HepG2 (cell line): Measurements from ENCODE around the gene PRKCSH. TPM values are rescaled to one million over a fixed set of nuclear protein-coding genes. Genes with fewer than 3 reads are reported as not detected.

Experiments
- ATAC-seq: fragments of 200-7000 bp; cut with Tn5 transposase; 3 replicates; pipeline ENCODE4 v1.9.1; 2020; ENCODE audit warnings: mild to moderate bottlenecking, moderate library complexity
- BruUV-seq: library from RNA; stranded (reverse); fragments of 400-500 nt; replicated peaks from 2 replicates; lab custom pipeline; 2021; lab: Mats Ljungman, UMichigan
- CTCF ChIA-PET: fragments of 300-600 bp; formaldehyde crosslinking; extraction: SDS; loops from one replicate; lab custom pipeline; 2021; ENCODE audit warnings: low total read pairs, inconsistent platforms, low intra/inter-chr PET ratio; lab: Yijun Ruan, JAX
- POLR2A ChIA-PET: fragments of 350-600 bp; sonication (Branson Sonifier 250); formaldehyde crosslinking; loops from one replicate; lab custom pipeline; 2020; ENCODE audit warnings: antibody characterized with exemption, inconsistent platforms; lab: Yijun Ruan, JAX
- DNase-seq: peaks from one replicate; pipeline ENCODE4 v3.0.0-alpha.2; 2015; ENCODE audit warnings: low spot score
- FAIRE-seq: peaks from 3 replicates; lab custom pipeline; 2011; peaks lifted over from hg19 to GRCh38; lab: Jason Lieb, UNC
- H2AFZ ChIP-seq: one replicate; pipeline ENCODE4 v1.6.1; 2011; ENCODE audit warnings: low read length, inconsistent platforms
- H3K27ac ChIP-seq: fragments of 300-600 bp; 3 replicates; pipeline ENCODE4 v1.8.0; 2011; ENCODE audit warnings: mixed run types, mild to moderate bottlenecking, mixed read lengths, low read length, inconsistent platforms; ENCODE audit not compliant: insufficient read depth; ENCODE audit errors: extremely low read length
- H3K27me3 ChIP-seq, 2 experiments: fragments of 200-600 bp in 1 of 2; 2 replicates in 1 of 2; 3 replicates in 1 of 2; pipeline versions ENCODE4 v1.6.0 to v1.8.0; 2011; ENCODE audit warnings: low read length in 2 of 2, mild to moderate bottlenecking in 2 of 2, moderate library complexity in 2 of 2, inconsistent platforms in 1 of 2; ENCODE audit not compliant: insufficient read depth in 2 of 2, control insufficient read depth in 1 of 2
- H3K36me3 ChIP-seq, 2 experiments: fragments of 200-600 bp in 1 of 2; replicated peaks in 1 of 2; 2 replicates in 1 of 2; 3 replicates in 1 of 2; pipeline versions ENCODE4 v1.5.1 to v1.8.0; 2011; ENCODE audit warnings: low read length in 2 of 2, inconsistent platforms in 1 of 2; ENCODE audit not compliant: insufficient read depth in 2 of 2, control insufficient read depth in 1 of 2
- H3K4me1 ChIP-seq: 2 replicates; pipeline ENCODE4 v1.5.1; 2012; ENCODE audit warnings: low read length, inconsistent platforms; ENCODE audit not compliant: insufficient read depth
- H3K4me2 ChIP-seq: 2 replicates; pipeline ENCODE4 v1.6.0; 2011; ENCODE audit warnings: low read depth, low read length, inconsistent platforms
- H3K4me3 ChIP-seq, 3 experiments: fragments of 200-600 bp in 1 of 3; sonication (generic), shearing (Covaris generic) in 1 of 3; replicated peaks in 1 of 3; 2 replicates each; pipeline ENCODE4 v1.5.1; 2011 to 2016; ENCODE audit warnings: low read length in 3 of 3, inconsistent platforms in 2 of 3, low read depth in 2 of 3, mild to moderate bottlenecking in 2 of 3, control low read depth in 1 of 3, mixed read lengths in 1 of 3; ENCODE audit not compliant: insufficient read depth in 1 of 3
- H3K79me2 ChIP-seq: one replicate; pipeline ENCODE4 v1.6.1; 2011; ENCODE audit warnings: low read length, inconsistent platforms; ENCODE audit not compliant: insufficient read depth
- H3K9ac ChIP-seq: 2 replicates; pipeline ENCODE4 v1.6.0; 2011; ENCODE audit warnings: mild to moderate bottlenecking, low read depth, low read length, inconsistent platforms; ENCODE audit not compliant: insufficient read depth
- H3K9me3 ChIP-seq: 2 replicates; pipeline ENCODE4 v1.5.1; 2012; ENCODE audit warnings: mild to moderate bottlenecking, low read length
- H4K20me1 ChIP-seq: 2 replicates; pipeline ENCODE4 v1.6.0; 2011; ENCODE audit warnings: inconsistent platforms, mild to moderate bottlenecking, low read length, moderate library complexity; ENCODE audit not compliant: insufficient read depth
- ATF1 ChIP-seq: IDR thresholded peaks from 2 replicates; pipeline ENCODE4 v1.6.1; 2016; ENCODE audit warnings: mild to moderate bottlenecking, control low read depth
- CENPBD1 ChIP-seq: sonication (generic); formaldehyde crosslinking; IDR thresholded peaks from 2 replicates; pipeline ENCODE4 v1.8.0; 2022; ENCODE audit warnings: missing genetic modification reagents, low read depth, mild to moderate bottlenecking, borderline replicate concordance
- FOXK1 ChIP-seq: sonication (generic); formaldehyde crosslinking; IDR thresholded peaks from 2 replicates; pipeline ENCODE4 v1.4.0; 2020; ENCODE audit warnings: low read depth, missing genetic modification reagents, borderline replicate concordance
- GABPA ChIP-seq, 2 experiments: IDR thresholded peaks; 2 replicates each; pipeline ENCODE4 v1.6.1; 2011 to 2016; ENCODE audit warnings: low read depth in 2 of 2, low read length in 1 of 2, missing biosample characterization in 1 of 2, missing genetic modification characterization in 1 of 2
- HDAC1 ChIP-seq: sonication (generic); formaldehyde crosslinking; IDR thresholded peaks from 2 replicates; pipeline ENCODE4 v1.5.1; 2020; ENCODE audit warnings: mild to moderate bottlenecking, missing genetic modification reagents
- HOXA5 ChIP-seq: sonication (generic); formaldehyde crosslinking; IDR thresholded peaks from 2 replicates; pipeline ENCODE4 v1.4.0; 2020; ENCODE audit warnings: missing genetic modification reagents
- KLF12 ChIP-seq: sonication (generic); formaldehyde crosslinking; IDR thresholded peaks from 2 replicates; pipeline ENCODE4 v1.4.0; 2020; ENCODE audit warnings: missing genetic modification reagents, borderline replicate concordance
- LBX2 ChIP-seq: sonication (generic); formaldehyde crosslinking; IDR thresholded peaks from 2 replicates; pipeline ENCODE4 v1.5.0; 2020; ENCODE audit warnings: missing genetic modification reagents, mild to moderate bottlenecking, borderline replicate concordance
- MIER3 ChIP-seq: IDR thresholded peaks from 2 replicates; pipeline ENCODE4 v1.6.1; 2016; ENCODE audit warnings: missing compliant biosample characterization, borderline replicate concordance
- MLLT10 ChIP-seq: sonication (generic); formaldehyde crosslinking; IDR thresholded peaks from 2 replicates; pipeline ENCODE4 v1.4.0; 2020; ENCODE audit warnings: missing genetic modification reagents
- NR2F6 ChIP-seq, 2 experiments: IDR thresholded peaks; 2 replicates each; pipeline ENCODE4 v1.6.1; 2016; ENCODE audit warnings: antibody characterized with exemption in 1 of 2, mild to moderate bottlenecking in 1 of 2
- PHB2 ChIP-seq: fragments of 450-650 bp; IDR thresholded peaks from 2 replicates; pipeline ENCODE4 v1.6.1; 2018; ENCODE audit not compliant: partially characterized antibody
- SMAD9 ChIP-seq: sonication (generic); formaldehyde crosslinking; IDR thresholded peaks from 2 replicates; pipeline ENCODE4 v1.5.1; 2020; ENCODE audit warnings: mild to moderate bottlenecking, missing genetic modification reagents
- SOX6 ChIP-seq, 2 experiments: fragments of 450-650 bp in 1 of 2; sonication (generic) in 1 of 2; formaldehyde crosslinking in 1 of 2; IDR thresholded peaks; 2 replicates each; pipeline versions ENCODE4 v1.4.0 to v1.6.1; 2017 to 2020; ENCODE audit warnings: antibody characterized with exemption in 1 of 2, mild to moderate bottlenecking in 1 of 2, missing genetic modification reagents in 1 of 2
- ZBTB38 ChIP-seq: sonication (generic); formaldehyde crosslinking; IDR thresholded peaks from 2 replicates; pipeline ENCODE4 v1.5.1; 2020; ENCODE audit warnings: mild to moderate bottlenecking, missing genetic modification reagents
- ZEB1 ChIP-seq: IDR thresholded peaks from 2 replicates; pipeline ENCODE4 v1.6.1; 2012; ENCODE audit warnings: mild to moderate bottlenecking, low read depth, inconsistent platforms; ENCODE audit not compliant: insufficient replicate concordance
- ZFP36L2 ChIP-seq: sonication (generic); formaldehyde crosslinking; IDR thresholded peaks from 2 replicates; pipeline ENCODE4 v1.4.0; 2020; ENCODE audit warnings: missing genetic modification reagents
- ZNF430 ChIP-seq: sonication (generic); formaldehyde crosslinking; IDR thresholded peaks from 2 replicates; pipeline ENCODE4 v1.9.0; 2021; ENCODE audit warnings: mild to moderate bottlenecking, missing genetic modification reagents
- ZSCAN22 ChIP-seq: sonication (generic); formaldehyde crosslinking; IDR thresholded peaks from 2 replicates; pipeline ENCODE4 v1.4.0; 2020; ENCODE audit warnings: mild to moderate bottlenecking, missing genetic modification reagents
- WGBS: methylation state at CpG from one replicate; pipeline ENCODE4 v1.1.6; 2017; ENCODE audit warnings: low lambda C conversion rate; 5-methylcytosine and 5-hydroxymethylcytosine counted together
- in situ Hi-C: cut with HindIII; loops from 2 replicates; pipeline ENCODE4 v1.10.0; 2017; ENCODE audit warnings: low pct_unique_long_range_greater_than_20kb; ENCODE audit not compliant: extremely low pct_ligation_motif_present
- intact Hi-C: fragments of 100-400 bp; cut with micrococcal nuclease; formaldehyde crosslinking; loops from one replicate; pipeline ENCODE4 v1.10.0; 2022; ENCODE audit not compliant: unreplicated experiment
- polyA plus RNA-seq, 8 experiments: library from polyadenylated mRNA; depleted of rRNA in 3 of 8; stranded (reverse) in 7 of 8; unstranded in 1 of 8; fragments of >200 nt; fragmentation: Illumina TruSeq in 4 of 8; extraction: Trizol in 4 of 8; gene quantifications; 2 replicates each; pipeline versions ENCODE4 v1.2.1 to v1.2.3, GENCODE V29; 2011 to 2016; ENCODE audit warnings: low read depth in 4 of 8, missing spikeins in 1 of 8, mixed read lengths in 1 of 8; ENCODE audit not compliant: insufficient read depth in 1 of 8
- total RNA-seq, 5 experiments: library from RNA; depleted of rRNA; stranded (reverse); fragments of >200 nt; fragmentation: Illumina TruSeq; extraction: Trizol; gene quantifications; 2 replicates each; pipeline ENCODE4 v1.2.3, GENCODE V29; 2016; ENCODE audit warnings: low read depth in 1 of 5

Gene PRKCSH
- total and polyA plus RNA-seq, 2 of the 13 experiments (the other 11 are each of a cell fraction or from before 2014, with no cell fraction given): 85.1 to 125 TPM

GRCh38 chr19:11399667-11400066 lies 35.8 kb upstream of the PRKCSH start (continued):
- TF ChIP-seq HDAC1 (CRISPR knock-in tag): no peak
- no peak for TF ChIP-seq GABPA (IDR thresholded peaks at IDR 0.05; ENCODE audit: low read depth, low read length)
- TF ChIP-seq GABPA (CRISPR knock-in tag; IDR thresholded peaks at IDR 0.05; ENCODE audit: low read depth): no peak
- no peak for TF ChIP-seq ATF1
- no peak for TF ChIP-seq ZFP36L2
- no peak for TF ChIP-seq FOXK1 (CRISPR knock-in tag)
- no peak for TF ChIP-seq SMAD9 (CRISPR knock-in tag)
- no peak for TF ChIP-seq CENPBD1 (CRISPR knock-in tag)
- no peak for TF ChIP-seq ZSCAN22 (CRISPR knock-in tag)
- TF ChIP-seq MLLT10 (CRISPR knock-in tag): no peak
- TF ChIP-seq KLF12 (CRISPR knock-in tag): no peak
- no peak for TF ChIP-seq LBX2 (CRISPR knock-in tag)
- TF ChIP-seq PHB2: no peak
- no peak for TF ChIP-seq SOX6 (IDR thresholded peaks at IDR 0.05)
- no peak for TF ChIP-seq SOX6 (CRISPR knock-in tag; IDR thresholded peaks at IDR 0.05)

GRCh38 chr19:11400798-11401197 lies 34.6 kb upstream of the PRKCSH start:
- Histone ChIP-seq H2AFZ (no peak overlapping the region), H3K79me2 (no peaks in the 10 kb centered on the region), H3K4me1 (no peaks in the 10 kb centered on the region), H3K27me3 (no peaks in the 10 kb centered on the region), H4K20me1 (no peaks in the 10 kb centered on the region), H3K9ac (no peak overlapping the region), H3K36me3 (no peaks in the 10 kb centered on the region), H3K4me3 (no peak overlapping the region), H3K4me2 (no peak overlapping the region), H3K27ac (no peak overlapping the region), H3K9me3 (no peaks in the 10 kb centered on the region)
- intact Hi-C loops (no loop called here), in situ Hi-C loops (no loop called here)
- BruUV-seq: no TSS peak
- ATAC-seq (no peak), FAIRE-seq (no peak), DNase-seq (no peak)
- WGBS: 88% methylated on average over 1 of the region's 1 CpG
- TF ChIP-seq NR2F6 (IDR thresholded peaks at IDR 0.05) (peak; percentile 30; the same call in 1 of the 2 replicates), NR2F6 (CRISPR knock-in tag; IDR thresholded peaks at IDR 0.05) (no peak), ZEB1 (no peak), HOXA5 (no peak), MIER3 (CRISPR knock-in tag) (no peak), ZNF430 (no peak), ZBTB38 (CRISPR knock-in tag) (no peak)
- POLR2A ChIA-PET: no interaction called here
- CTCF ChIA-PET: no interaction called here
